ENCODE data around the gene SEMA4D.

- no peak for TF ChIP-seq POLR2AphosphoS5 (IDR thresholded peaks at IDR 0.05)
- TF ChIP-seq, protein P1, sequence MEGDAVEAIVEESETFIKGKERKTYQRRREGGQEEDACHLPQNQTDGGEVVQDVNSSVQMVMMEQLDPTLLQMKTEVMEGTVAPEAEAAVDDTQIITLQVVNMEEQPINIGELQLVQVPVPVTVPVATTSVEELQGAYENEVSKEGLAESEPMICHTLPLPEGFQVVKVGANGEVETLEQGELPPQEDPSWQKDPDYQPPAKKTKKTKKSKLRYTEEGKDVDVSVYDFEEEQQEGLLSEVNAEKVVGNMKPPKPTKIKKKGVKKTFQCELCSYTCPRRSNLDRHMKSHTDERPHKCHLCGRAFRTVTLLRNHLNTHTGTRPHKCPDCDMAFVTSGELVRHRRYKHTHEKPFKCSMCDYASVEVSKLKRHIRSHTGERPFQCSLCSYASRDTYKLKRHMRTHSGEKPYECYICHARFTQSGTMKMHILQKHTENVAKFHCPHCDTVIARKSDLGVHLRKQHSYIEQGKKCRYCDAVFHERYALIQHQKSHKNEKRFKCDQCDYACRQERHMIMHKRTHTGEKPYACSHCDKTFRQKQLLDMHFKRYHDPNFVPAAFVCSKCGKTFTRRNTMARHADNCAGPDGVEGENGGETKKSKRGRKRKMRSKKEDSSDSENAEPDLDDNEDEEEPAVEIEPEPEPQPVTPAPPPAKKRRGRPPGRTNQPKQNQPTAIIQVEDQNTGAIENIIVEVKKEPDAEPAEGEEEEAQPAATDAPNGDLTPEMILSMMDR (IDR thresholded peaks at IDR 0.05; ENCODE audit: poor library complexity, severe bottlenecking) = no peak
Measured at GRCh38 chr9:89434636-89435035, 63.3 kb downstream of the SEMA4D start.
